ENCODE measurements around the gene SNRPB.

DNA sequence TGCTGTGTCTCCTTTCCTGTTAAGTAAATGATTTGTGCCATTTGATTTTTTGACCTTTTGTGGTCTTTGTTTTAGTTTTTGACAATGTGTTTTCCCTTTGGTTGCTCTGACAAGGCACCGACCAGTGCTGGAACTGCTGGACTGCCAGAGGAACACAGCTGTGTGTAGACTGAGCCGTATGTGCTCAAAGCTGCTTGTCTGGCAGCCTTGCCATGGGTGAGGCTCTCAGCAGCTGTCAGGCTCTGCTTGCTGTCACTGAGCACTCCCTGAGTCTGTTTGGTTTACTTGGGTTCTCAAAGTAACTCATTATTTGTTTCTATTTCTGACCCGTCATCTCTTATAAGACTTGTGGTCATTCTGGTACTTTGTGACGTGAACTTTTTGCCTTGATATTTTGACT, 15.1 kb upstream of the SNRPB start:
- TF ChIP-seq NR2C2 (CRISPR knock-in tag; IDR thresholded peaks at IDR 0.05) (no peak), CTCF (IDR thresholded peaks at IDR 0.05) (no peak), FOXP1 (CRISPR knock-in tag; IDR thresholded peaks at IDR 0.05; ENCODE audit: borderline replicate concordance) (no peak)
